K562 (cell line): ENCODE data around the gene NOTCH1. TPM values are rescaled to one million over a fixed set of nuclear protein-coding genes. Genes with fewer than 3 reads are reported as not detected.

Experiments
- ATAC-seq: fragments of 200-7000 bp; cut with Tn5 transposase; 3 replicates; pipeline ENCODE4 v1.9.1; 2020; ENCODE audit warnings: moderate library complexity
- BruUV-seq: library from RNA; stranded (reverse); fragments of 400-500 nt; replicated peaks from 2 replicates; lab custom pipeline; 2021; lab: Mats Ljungman, UMichigan
- CTCF ChIA-PET: fragments of 300-600 bp; formaldehyde crosslinking; extraction: SDS; loops from one replicate; lab custom pipeline; 2021; ENCODE audit warnings: low intra/inter-chr PET ratio; lab: Yijun Ruan, JAX
- POLR2A ChIA-PET: fragments of 300-600, 350-650 bp; sonication (Branson Sonifier 250); formaldehyde crosslinking; extraction: SDS; loops from one replicate; lab custom pipeline; 2021; ENCODE audit warnings: antibody characterized with exemption, inconsistent platforms; lab: Yijun Ruan, JAX
- DNase-seq, 4 experiments: peaks; one replicate each; pipeline versions ENCODE4 v3.0.0 to v3.0.0-alpha.2; 2011 to 2018; ENCODE audit warnings: low spot score in 3 of 4, mixed read lengths in 3 of 4; ENCODE audit errors: extremely low read depth in 1 of 4
- FAIRE-seq: peaks from 2 replicates; lab custom pipeline; 2011; peaks lifted over from hg19 to GRCh38; lab: Jason Lieb, UNC
- H2AFZ ChIP-seq: 2 replicates; pipeline ENCODE4 v1.6.0; 2011; ENCODE audit warnings: low read depth, low read length, control low read depth, inconsistent platforms
- H3K27ac ChIP-seq: fragments of 200-600 bp; 3 replicates; pipeline ENCODE4 v1.8.0; 2011; ENCODE audit warnings: low read depth, mild to moderate bottlenecking, control low read depth, inconsistent platforms, low read length, moderate library complexity, mixed read lengths; ENCODE audit errors: extremely low read depth
- H3K27me3 ChIP-seq, 2 experiments: fragments of 300-600 bp in 1 of 2; 2 replicates in 1 of 2; 3 replicates in 1 of 2; pipeline versions ENCODE4 v1.6.0 to v1.8.0; 2011; ENCODE audit warnings: inconsistent platforms in 2 of 2, low read length in 2 of 2, mild to moderate bottlenecking in 1 of 2, mixed read lengths in 1 of 2, moderate library complexity in 1 of 2; ENCODE audit not compliant: control insufficient read depth in 2 of 2, insufficient read depth in 2 of 2
- H3K36me3 ChIP-seq: fragments of 300-600 bp; 3 replicates; pipeline ENCODE4 v1.8.0; 2011; ENCODE audit warnings: mild to moderate bottlenecking, low read length, inconsistent platforms; ENCODE audit not compliant: control insufficient read depth, insufficient read depth
- H3K4me1 ChIP-seq, 2 experiments: fragments of 200-600 bp in 1 of 2; replicated peaks in 1 of 2; 2 replicates in 1 of 2; 3 replicates in 1 of 2; pipeline versions ENCODE4 v1.5.1 to v1.8.0; 2011; ENCODE audit warnings: inconsistent platforms in 2 of 2, low read length in 2 of 2, mild to moderate bottlenecking in 1 of 2, mixed read lengths in 1 of 2, moderate library complexity in 1 of 2; ENCODE audit not compliant: control insufficient read depth in 2 of 2, insufficient read depth in 2 of 2
- H3K4me2 ChIP-seq: 2 replicates; pipeline ENCODE4 v1.6.1; 2011; ENCODE audit warnings: low read length, control low read depth, inconsistent platforms, mixed read lengths; ENCODE audit not compliant: insufficient read depth
- H3K4me3 ChIP-seq: fragments of 200-600 bp; sonication (generic), shearing (Covaris generic); 2 replicates; pipeline ENCODE4 v1.5.1; 2016; ENCODE audit warnings: control low read depth, inconsistent platforms
- H3K79me2 ChIP-seq: fragments of 200-600 bp; 3 replicates; pipeline ENCODE4 v1.8.0; 2011; ENCODE audit warnings: low read length, inconsistent platforms; ENCODE audit not compliant: control insufficient read depth, insufficient read depth
- H3K9ac ChIP-seq, 2 experiments: 2 replicates each; pipeline versions ENCODE4 v1.6.0 to v1.6.1; 2011; ENCODE audit warnings: low read depth in 2 of 2, low read length in 2 of 2, control low read depth in 1 of 2, inconsistent platforms in 1 of 2, mild to moderate bottlenecking in 1 of 2, mixed read lengths in 1 of 2; ENCODE audit not compliant: insufficient read depth in 1 of 2
- H3K9me1 ChIP-seq: one replicate; pipeline ENCODE4 v1.6.0; 2011; ENCODE audit warnings: inconsistent platforms, mild to moderate bottlenecking, low read length, moderate library complexity; ENCODE audit not compliant: control insufficient read depth, insufficient read depth
- H3K9me3 ChIP-seq: replicated peaks from 2 replicates; pipeline ENCODE4 v1.5.1; 2011; ENCODE audit warnings: low read depth, low read length, inconsistent platforms; ENCODE audit not compliant: control insufficient read depth, insufficient read depth
- H4K20me1 ChIP-seq: replicated peaks from 2 replicates; pipeline ENCODE4 v1.6.1; 2011; ENCODE audit warnings: low read length, inconsistent platforms, mixed read lengths; ENCODE audit not compliant: control insufficient read depth, insufficient read depth
- POLR2G ChIP-seq: fragments of 200-400 bp; formaldehyde crosslinking; IDR thresholded peaks from 2 replicates; pipeline ENCODE4 v1.6.1; 2017; ENCODE audit warnings: low read depth, mild to moderate bottlenecking, antibody characterized with exemption, low read length, moderate library complexity
- RBFOX2 ChIP-seq: fragments of 200-400 bp; formaldehyde crosslinking; IDR thresholded peaks from 2 replicates; pipeline ENCODE4 v1.6.1; 2017; ENCODE audit warnings: low read depth, mild to moderate bottlenecking, low read length, moderate library complexity
- ZBTB5 ChIP-seq: fragments of 450-650 bp; IDR thresholded peaks from 2 replicates; pipeline ENCODE4 v1.6.1; 2017; ENCODE audit warnings: antibody characterized with exemption
- WGBS: fragments of 100-300 bp; shearing (Covaris generic); methylation state at CpG from one replicate; pipeline ENCODE4 v1.1.6; 2016; ENCODE audit warnings: low coverage, mixed read lengths; ENCODE audit not compliant: insufficient coverage; ENCODE audit errors: missing lambda C conversion rate; 5-methylcytosine and 5-hydroxymethylcytosine counted together
- in situ Hi-C: fragments of 300-500 bp; cut with MboI; formaldehyde crosslinking; loops from 4 replicates; pipeline ENCODE4 v1.15.0; 2018; ENCODE audit warnings: inconsistent platforms, mixed read lengths
- intact Hi-C: fragments of 100-400 bp; cut with micrococcal nuclease; formaldehyde crosslinking; loops from 2 replicates; pipeline ENCODE4 v1.14.2; 2022
- polyA plus RNA-seq, 8 experiments: library from polyadenylated mRNA; depleted of rRNA in 4 of 8; stranded (reverse) in 5 of 8; unstranded in 3 of 8; fragments of >200 nt; fragmentation: Nextera tagmentation in 2 of 8; fragmentation: Illumina TruSeq in 1 of 8; extraction: Ambion mirVana in 2 of 8; extraction: Trizol in 1 of 8; gene quantifications; 2 replicates each; pipeline versions ENCODE4 v1.2.1 to v1.2.3, GENCODE V29; 2011 to 2014; ENCODE audit warnings: inconsistent platforms in 1 of 8, missing spikeins in 1 of 8
- total RNA-seq, 7 experiments: library from RNA; depleted of rRNA in 6 of 7; stranded (reverse); fragments of >200 nt in 6 of 7; fragmentation: Illumina TruSeq in 2 of 7; extraction: Trizol in 2 of 7; gene quantifications; 2 replicates each; pipeline versions ENCODE4 v1.2.1 to v1.2.3, GENCODE V29; 2011 to 2021; ENCODE audit warnings: low replicate concordance in 1 of 7

NOTCH1 gene
- total and polyA plus RNA-seq, 9 of the 15 experiments (the other 6 are each of a cell fraction or from before 2014, with no cell fraction given) = 0.03 to 31.4 (median 2.3) TPM

GRCh38 chr9:136476369-136477150, 69.3 kb downstream of the NOTCH1 start:
- ChIA-PET POLR2A (interaction anchor here (0.6 to 2.3 kb wide), 4 partner anchors 24 to 169 kb away, joined by 3 to 5 read pairs (median 4); no protein-coding TSS in a partner anchor), CTCF (no interaction called here)
- H3K27me3 ChIP-seq = no peaks in the 10 kb centered on the region
- 95% methylated on average over 25 of the region's 25 CpGs for WGBS
- peaks cover 88% of the 10 kb centered on the region; the same call in 2 of the 3 replicates for H3K36me3 ChIP-seq
- intact Hi-C loops = no loop called here
- no peaks in the 10 kb centered on the region for H3K9me3 ChIP-seq
- no peak for TF ChIP-seq ZBTB5
- TF ChIP-seq POLR2G = peak; percentile 20; the same call in 1 of the 2 replicates
- TF ChIP-seq RBFOX2 = peak; percentile 60
- no peak overlapping the region for H3K4me3 ChIP-seq
- peaks cover 8 to 28% of the 10 kb centered on the region in 2 experiments; a peak in 4 of 5 replicates for H3K4me1 ChIP-seq
- H2AFZ ChIP-seq = no peak overlapping the region
- peaks cover 45% of the 10 kb centered on the region for H4K20me1 ChIP-seq
- DNase-seq (no peak), ATAC-seq (no peak), FAIRE-seq (no peak)
- H3K9ac ChIP-seq = 0 out of 4 replicates have a peak overlapping the region, but pooled peaks of 1 of the 2 experiments have one; percentile 17
- no peak overlapping the region for H3K27ac ChIP-seq
- in situ Hi-C loops = no loop called here
- BruUV-seq = no TSS peak
- H3K79me2 ChIP-seq = peaks cover 76% of the 10 kb centered on the region
- H3K9me1 ChIP-seq = peaks cover 5% of the 10 kb centered on the region
- no peak overlapping the region for H3K4me2 ChIP-seq
